CD4-positive, CD25-positive, alpha-beta regulatory T cell (primary cell): ENCODE results near the gene ZNF799. TPM values are rescaled to one million over a fixed set of nuclear protein-coding genes. Genes with fewer than 3 reads are reported as not detected.
"Not testable (repeated sequence)": the region's sequence is repeated elsewhere in the genome, so short reads cannot be mapped to it uniquely, and the experiment has no call there.

ENCODE experiments used
- ATAC-seq, 2 donors: fragments of 150-1000 bp; cut with Tn5 transposase; one replicate each; pipeline ENCODE4 v1.10.0; 2021; ENCODE audit warnings: low read depth in 2 of 2, moderate number of reproducible peaks in 2 of 2, moderate library complexity in 1 of 2
- DNase-seq, 3 donors: peaks; one replicate each; pipeline versions ENCODE4 v3.0.0 to v3.0.0-alpha.2; 2012 to 2022; ENCODE audit warnings: mixed read lengths in 1 of 3
- H3K27ac ChIP-seq: one replicate; pipeline ENCODE4 v1.7.0; 2013; ENCODE audit warnings: mild to moderate bottlenecking, low read length; ENCODE audit not compliant: insufficient read depth, poor library complexity, severe bottlenecking
- H3K27me3 ChIP-seq: one replicate; pipeline ENCODE4 v1.7.0; 2013; ENCODE audit warnings: low read length; ENCODE audit not compliant: control insufficient read depth, insufficient read depth
- H3K36me3 ChIP-seq: one replicate; pipeline ENCODE4 v1.7.0; 2013; ENCODE audit warnings: mild to moderate bottlenecking, low read length, moderate library complexity; ENCODE audit not compliant: control insufficient read depth, insufficient read depth
- H3K4me1 ChIP-seq: 2 replicates; pipeline ENCODE4 v1.7.0; 2013; ENCODE audit warnings: mild to moderate bottlenecking, low read length; ENCODE audit not compliant: insufficient read depth, control insufficient read depth, poor library complexity, severe bottlenecking
- H3K4me3 ChIP-seq: one replicate; pipeline ENCODE4 v1.7.0; 2013; ENCODE audit warnings: low read depth, mild to moderate bottlenecking, low read length, moderate library complexity
- H3K9me3 ChIP-seq, 2 experiments: 1 replicate in 1 of 2; 2 replicates in 1 of 2; pipeline ENCODE4 v1.7.0; 2013; ENCODE audit warnings: low read length in 2 of 2, mild to moderate bottlenecking in 1 of 2, moderate library complexity in 1 of 2; ENCODE audit not compliant: control insufficient read depth in 2 of 2
- H3K27ac Mint-ChIP-seq, 3 donors: one replicate each; pipeline ENCODE4 v1.8.0; 2020 to 2022; ENCODE audit warnings: mild to moderate bottlenecking in 3 of 3, mixed read lengths in 3 of 3, moderate library complexity in 2 of 3
- H3K27me3 Mint-ChIP-seq: one replicate; pipeline ENCODE4 v1.8.0; 2022; ENCODE audit warnings: mild to moderate bottlenecking, mixed read lengths
- H3K36me3 Mint-ChIP-seq: one replicate; pipeline ENCODE4 v1.8.0; 2020; ENCODE audit warnings: mixed read lengths
- H3K4me1 Mint-ChIP-seq, 4 donors: one replicate each; pipeline ENCODE4 v1.8.0; 2020 to 2022; ENCODE audit warnings: mixed read lengths in 4 of 4, mild to moderate bottlenecking in 1 of 4
- H3K4me3 Mint-ChIP-seq, 4 donors: one replicate each; pipeline ENCODE4 v1.8.0; 2020 to 2022; ENCODE audit warnings: mild to moderate bottlenecking in 4 of 4, mixed read lengths in 4 of 4, moderate library complexity in 3 of 4
- H3K9me3 Mint-ChIP-seq, 7 donors: one replicate each; pipeline ENCODE4 v1.8.0; 2020 to 2022; ENCODE audit warnings: mixed read lengths in 7 of 7, mild to moderate bottlenecking in 3 of 7, moderate library complexity in 2 of 7
- polyA plus RNA-seq, 4 donors: library from polyadenylated mRNA; unstranded; fragments of 300-500 nt; fragmentation: Illumina TruSeq; gene quantifications; one replicate each; pipeline ENCODE4 v1.2.3, GENCODE V29; 2021
- total RNA-seq: library from RNA; stranded (reverse); gene quantifications from one replicate; pipeline ENCODE4 v1.2.3, GENCODE V29; 2022

The ZNF799 gene
- total RNA-seq (1.8 TPM), polyA plus RNA-seq (1 to 10 TPM; 2.1 to 8.1 (median 5.8) TPM)

DNA sequence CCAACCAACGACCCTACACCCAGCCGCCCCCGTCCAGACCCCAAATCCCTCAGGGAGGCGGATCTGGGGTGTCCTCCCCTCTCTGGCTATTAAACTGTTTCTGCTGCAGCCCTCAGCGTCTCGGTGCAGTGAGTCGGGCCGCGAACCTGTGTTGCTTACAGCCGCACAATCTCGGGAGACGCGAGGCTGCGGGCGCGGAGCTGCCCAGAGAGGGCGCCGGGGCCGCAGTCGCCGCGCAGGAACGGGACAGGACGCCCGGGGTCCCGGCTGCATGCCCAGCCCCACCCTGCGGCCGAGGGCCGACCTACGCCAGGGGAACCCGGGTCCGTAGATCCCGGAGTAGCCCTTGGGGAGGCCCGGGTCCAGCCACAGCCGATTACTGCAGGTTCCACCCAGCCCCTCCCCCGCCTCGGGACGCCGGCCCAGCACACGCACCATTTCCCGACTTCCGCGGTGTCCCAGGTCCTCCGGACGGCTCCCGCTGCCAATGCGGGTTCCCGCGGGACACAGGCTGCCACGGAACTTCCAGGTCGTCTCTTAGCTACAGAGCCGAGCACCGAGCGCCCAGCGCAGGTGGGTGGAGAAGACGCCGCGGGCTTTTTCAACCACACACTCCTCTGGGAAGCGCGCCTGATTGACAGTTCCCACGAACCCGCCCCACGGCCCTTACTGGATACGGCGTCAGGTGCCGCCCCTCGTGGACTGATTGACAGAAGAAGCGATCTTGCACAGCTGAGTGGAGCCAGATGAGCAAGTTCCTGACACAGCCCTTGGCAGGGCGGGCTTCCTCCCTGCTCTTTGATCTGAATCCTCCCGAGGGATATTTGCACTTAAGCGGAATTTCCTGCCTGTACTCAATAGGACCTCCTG, at the start of gene ZNF799:
Gene ZNF799, minus strand, starts transcription at position 639 of the 870 bp plus-strand sequence. Its CDS starts 201 bp downstream, at position 438.
- DNase-seq (peak; percentile 57 to 92 (median 67)), ATAC-seq (peak; percentile 91 to 96)
- H3K27me3 ChIP-seq: no peaks in the 10 kb centered on the region
- peaks cover 16 to 33% (median 18%) of the 10 kb centered on the region in 4 donors for H3K4me1 Mint-ChIP-seq
- peaks cover 0 to 3% of the 10 kb centered on the region in 2 experiments for H3K9me3 ChIP-seq
- H3K4me3 ChIP-seq: peak within 1 kb of the TSS; percentile 79
- H3K27ac ChIP-seq: peak within 1 kb of the TSS; percentile 33
- H3K4me3 Mint-ChIP-seq: peak within 1 kb of the TSS; percentile 92 to 95 (median 94)
- H3K9me3 Mint-ChIP-seq: peaks cover 0 to 16% (median 5%) of the 10 kb centered on the region in 7 donors
- H3K27ac Mint-ChIP-seq: peak within 1 kb of the TSS; percentile 86 to 89 (median 86)
- H3K36me3 ChIP-seq: peaks cover 2% of the 10 kb centered on the region
- H3K27me3 Mint-ChIP-seq: no peaks in the 10 kb centered on the region
- H3K36me3 Mint-ChIP-seq: peaks cover 13% of the 10 kb centered on the region
- peaks cover 13% of the 10 kb centered on the region for H3K4me1 ChIP-seq

DNA sequence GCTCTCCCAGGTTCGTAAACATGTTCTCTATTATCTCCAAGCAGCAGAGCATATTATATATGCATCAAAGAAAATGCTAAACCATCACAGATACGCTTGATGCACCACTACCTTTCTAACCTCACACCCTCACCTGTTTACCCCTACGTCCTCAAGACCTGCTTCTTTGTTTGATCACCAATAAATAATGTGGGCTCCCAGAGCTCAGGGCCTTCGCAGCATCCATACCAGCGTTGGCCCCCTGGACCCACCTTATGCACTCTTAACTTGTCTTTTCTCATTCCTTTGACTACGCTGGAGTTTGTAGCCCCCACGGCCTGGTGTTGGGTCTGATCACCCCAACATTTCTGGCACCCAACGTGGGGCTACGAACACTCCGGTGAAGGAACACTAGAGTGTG, 49.8 kb upstream of the ZNF799 start:
- H3K4me1 Mint-ChIP-seq: no peaks in the 10 kb centered on the region
- Histone ChIP-seq H3K9me3 (peaks cover 21 to 51% of the 10 kb centered on the region in 2 experiments), H3K36me3 (no peaks in the 10 kb centered on the region), H3K4me3 (no peak overlapping the region), H3K27me3 (no peaks in the 10 kb centered on the region), H3K4me1 (no peaks in the 10 kb centered on the region), H3K27ac (no peak overlapping the region)
- no peak for ATAC-seq
- peaks cover 0 to 29% (median 18%) of the 10 kb centered on the region in 7 donors for H3K9me3 Mint-ChIP-seq
- no peaks in the 10 kb centered on the region for H3K27me3 Mint-ChIP-seq
- H3K4me3 Mint-ChIP-seq: no peak overlapping the region
- H3K27ac Mint-ChIP-seq: no peak overlapping the region
- no peak for DNase-seq
- no peaks in the 10 kb centered on the region for H3K36me3 Mint-ChIP-seq

DNA sequence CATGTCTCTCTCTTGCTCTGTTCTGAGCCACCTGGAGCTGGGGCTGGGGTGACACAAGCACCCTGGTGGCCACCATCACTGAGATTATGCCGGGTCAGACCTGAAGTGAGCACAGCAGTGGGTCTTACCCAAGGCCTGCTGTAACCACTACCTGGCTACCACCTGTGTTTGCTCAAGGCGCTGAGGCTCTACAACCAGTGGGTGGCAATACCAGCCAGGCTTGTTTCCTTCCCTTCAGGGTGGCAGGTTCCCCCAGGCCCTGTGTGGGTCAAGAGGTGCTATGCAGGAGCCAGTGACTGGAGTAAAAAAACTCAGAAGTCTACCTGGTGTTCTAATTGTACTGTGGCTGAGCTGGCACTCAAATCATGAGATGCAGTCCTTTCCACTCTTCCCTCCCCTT, 47.7 kb upstream of the ZNF799 start:
- H3K27me3 Mint-ChIP-seq: no peaks in the 10 kb centered on the region
- H3K27ac Mint-ChIP-seq: no peak overlapping the region
- H3K9me3 ChIP-seq: peaks cover 11 to 39% of the 10 kb centered on the region in 2 experiments

DNA sequence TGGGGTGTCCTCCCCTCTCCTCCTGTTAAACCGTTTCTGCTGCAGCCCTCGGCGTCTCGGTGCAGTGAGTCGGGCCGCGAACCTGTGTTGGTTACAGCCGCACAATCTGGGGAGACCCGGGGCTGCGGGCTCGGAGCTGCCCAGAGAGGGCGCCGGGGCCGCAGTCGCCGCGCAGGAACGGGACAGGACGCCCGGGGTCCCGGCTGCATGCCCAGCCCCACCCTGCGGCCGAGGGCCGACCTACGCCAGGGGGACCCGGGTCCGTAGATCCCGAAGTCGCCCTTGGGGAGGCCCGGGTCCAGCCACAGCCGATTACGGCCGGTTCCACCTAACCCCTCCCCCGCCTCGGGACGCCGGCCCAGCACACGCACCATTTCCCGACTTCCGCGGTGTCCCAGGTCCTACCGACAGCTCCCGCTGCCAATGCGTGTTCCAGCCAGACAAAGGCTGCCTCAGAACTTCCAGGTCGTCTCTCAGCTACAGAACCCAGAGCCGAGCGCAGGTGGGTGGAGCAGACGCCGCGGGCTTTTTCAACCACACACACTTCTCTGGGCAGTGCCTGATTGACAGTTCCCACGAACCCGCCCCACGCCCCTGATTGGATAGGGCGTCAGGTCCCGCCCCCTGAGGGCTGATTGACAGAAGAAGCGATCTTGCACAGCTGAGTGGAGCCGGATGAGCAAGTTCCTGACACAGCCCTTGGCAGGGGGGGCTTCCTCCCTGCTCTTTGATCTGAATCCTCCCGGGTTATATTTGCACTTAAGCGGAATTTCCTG, 39.7 kb upstream of the ZNF799 start, which contains the start of gene ZNF443:
Gene ZNF443, minus strand, starts transcription at position 481 of the 776 bp plus-strand sequence. Its CDS starts 107 bp downstream, at position 374.
- peak within 1 kb of the TSS; percentile 66 to 96 (median 95) for H3K27ac Mint-ChIP-seq
- H3K9me3 Mint-ChIP-seq: peaks cover 2 to 13% (median 5%) of the 10 kb centered on the region in 7 donors
- no peaks in the 10 kb centered on the region for H3K36me3 ChIP-seq
- H3K27ac ChIP-seq: peak within 1 kb of the TSS; percentile 61
- H3K4me3 ChIP-seq: peak within 1 kb of the TSS; percentile 64
- ATAC-seq (peak; percentile 100), DNase-seq (peak; percentile 93 to 98 (median 96))
- H3K4me1 Mint-ChIP-seq: peaks cover 6 to 18% (median 12%) of the 10 kb centered on the region in 4 donors
- no peaks in the 10 kb centered on the region for H3K27me3 ChIP-seq
- peaks cover 3% of the 10 kb centered on the region for H3K4me1 ChIP-seq
- no peaks in the 10 kb centered on the region for H3K27me3 Mint-ChIP-seq
- peaks cover 6% of the 10 kb centered on the region for H3K36me3 Mint-ChIP-seq
- H3K4me3 Mint-ChIP-seq: peak within 1 kb of the TSS; percentile 98 to 100 (median 100)
- H3K9me3 ChIP-seq: no peaks in the 10 kb centered on the region

More for the DNA sequence above, 47.7 kb upstream of the ZNF799 start:
- Histone ChIP-seq H3K4me1 (no peaks in the 10 kb centered on the region), H3K4me3 (no peak overlapping the region), H3K27ac (no peak overlapping the region), H3K36me3 (no peaks in the 10 kb centered on the region), H3K27me3 (no peaks in the 10 kb centered on the region)
- Mint-ChIP-seq H3K9me3 (peaks cover 0 to 34% (median 15%) of the 10 kb centered on the region in 7 donors), H3K4me3 (no peak overlapping the region), H3K4me1 (no peaks in the 10 kb centered on the region), H3K36me3 (peaks cover 6% of the 10 kb centered on the region)
- DNase-seq (no peak), ATAC-seq (no peak)

DNA sequence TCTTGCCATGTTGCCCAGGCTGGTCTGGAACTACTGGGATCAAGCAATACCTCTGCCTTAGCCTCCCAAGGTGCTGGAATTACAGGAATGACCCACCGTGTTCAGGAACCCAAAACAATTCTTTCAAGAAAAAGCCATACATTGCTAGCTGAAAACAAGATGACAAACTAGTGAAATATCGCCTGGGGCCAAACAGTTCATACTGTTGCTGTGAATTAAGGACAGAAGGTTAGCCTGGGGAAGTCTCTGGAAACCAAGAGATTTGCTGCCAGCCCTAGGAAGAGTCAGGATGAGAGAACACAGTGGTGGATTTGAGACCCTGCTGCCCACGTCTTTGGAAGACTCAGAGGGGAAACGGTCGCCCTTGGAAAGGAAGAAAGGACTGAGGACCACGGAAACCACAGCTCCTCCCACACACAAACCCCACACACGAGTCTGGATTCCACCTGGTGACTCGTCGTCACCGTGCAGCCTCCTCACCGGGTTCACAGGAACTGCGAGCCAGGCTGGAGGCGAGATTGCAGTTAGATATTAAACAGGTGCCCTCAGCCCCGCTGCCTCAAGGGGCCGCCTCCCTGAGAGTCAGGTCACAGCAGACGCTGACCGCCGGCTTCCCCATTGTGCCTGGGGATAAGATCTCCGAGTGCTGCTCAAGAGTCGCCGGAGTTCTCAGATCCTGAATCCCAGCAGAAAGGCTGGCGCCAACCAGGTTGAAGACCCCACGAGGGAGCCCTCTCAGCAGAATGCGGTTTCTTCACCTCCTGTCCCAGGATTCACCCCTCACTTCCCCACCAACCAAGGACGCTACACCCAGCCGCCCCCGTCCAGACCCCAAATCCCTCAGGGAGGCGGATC, 38.8 kb upstream of the ZNF799 start:
- peaks cover 3 to 17% (median 8%) of the 10 kb centered on the region in 7 donors for H3K9me3 Mint-ChIP-seq
- H3K27me3 Mint-ChIP-seq, ATAC-seq, H3K4me1 ChIP-seq, H3K9me3 ChIP-seq, H3K36me3 ChIP-seq, H3K27me3 ChIP-seq, H3K36me3 Mint-ChIP-seq: not testable (repeated sequence)
- DNase-seq: peak in 2 of 3 donors; percentile 25 to 34
- Histone ChIP-seq H3K4me3 (peak overlapping the region; percentile 51), H3K27ac (peak overlapping the region; percentile 61)
- peaks cover 6 to 18% (median 12%) of the 10 kb centered on the region in 4 donors for H3K4me1 Mint-ChIP-seq
- H3K4me3 Mint-ChIP-seq: peak overlapping the region; percentile 94 to 100 (median 96)
- peak overlapping the region in 2 of 3 donors; percentile 75 to 96 for H3K27ac Mint-ChIP-seq

DNA sequence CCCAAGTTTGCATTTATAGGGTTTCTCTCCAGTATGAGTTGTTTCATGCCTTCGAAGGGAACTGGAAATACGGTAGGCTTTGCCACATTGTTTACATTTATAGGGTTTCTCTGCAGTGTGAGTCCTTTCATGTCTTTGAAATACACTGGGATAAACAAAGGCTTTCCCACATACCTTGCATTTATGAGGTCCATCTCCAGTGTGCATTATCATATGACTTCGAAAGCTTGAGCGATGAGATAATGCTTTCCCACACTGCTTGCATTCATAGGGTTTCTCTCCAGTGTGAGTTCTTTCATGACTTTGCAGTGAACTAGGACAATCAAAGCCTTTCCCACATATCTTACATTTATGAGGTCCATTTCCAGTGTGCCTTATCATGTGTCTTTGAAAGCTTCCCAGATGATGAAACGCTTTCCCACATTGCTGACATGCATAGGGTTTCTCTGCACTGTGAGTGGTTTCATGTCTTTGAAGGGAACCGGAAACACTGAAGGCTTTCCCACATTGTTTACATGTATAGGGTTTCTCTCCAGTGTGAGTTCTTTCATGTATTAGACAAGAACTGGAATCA, 29.7 kb upstream of the ZNF799 start:
- H3K9me3 Mint-ChIP-seq: peaks cover 0 to 60% (median 14%) of the 10 kb centered on the region in 7 donors

More for the DNA sequence above, 29.7 kb upstream of the ZNF799 start:
- H3K4me3 Mint-ChIP-seq, H3K4me1 Mint-ChIP-seq, H3K27ac ChIP-seq, DNase-seq, ATAC-seq, H3K27me3 Mint-ChIP-seq, H3K4me1 ChIP-seq, H3K27ac Mint-ChIP-seq, H3K4me3 ChIP-seq, H3K27me3 ChIP-seq: not testable (repeated sequence)
- Histone ChIP-seq H3K9me3 (peaks cover 41 to 61% of the 10 kb centered on the region in 2 experiments), H3K36me3 (peaks cover 21% of the 10 kb centered on the region)
- peaks cover 37% of the 10 kb centered on the region for H3K36me3 Mint-ChIP-seq
